Type B pancreatic cell (in vitro differentiated cells): ENCODE measurements around the gene CENPP. TPM values are rescaled to one million over a fixed set of nuclear protein-coding genes. Genes with fewer than 3 reads are reported as not detected.

Experiments
- DNase-seq: peaks from one replicate; pipeline ENCODE4 v3.0.0; 2021; ENCODE audit warnings: mixed read lengths; ENCODE audit not compliant: unreplicated experiment; ENCODE audit errors: extremely low spot score
- H3K27ac Mint-ChIP-seq: 2 replicates; pipeline ENCODE4 v1.8.0; 2021; ENCODE audit warnings: mild to moderate bottlenecking, mixed read lengths
- H3K27me3 Mint-ChIP-seq: 2 replicates; pipeline ENCODE4 v1.8.0; 2021; ENCODE audit warnings: mixed read lengths
- H3K36me3 Mint-ChIP-seq: 2 replicates; pipeline ENCODE4 v1.8.0; 2021; ENCODE audit warnings: mixed read lengths
- H3K4me1 Mint-ChIP-seq: one replicate; pipeline ENCODE4 v1.8.0; 2021; ENCODE audit warnings: mixed read lengths; ENCODE audit not compliant: unreplicated experiment
- H3K4me3 Mint-ChIP-seq: 2 replicates; pipeline ENCODE4 v1.8.0; 2021; ENCODE audit warnings: mild to moderate bottlenecking, mixed read lengths
- H3K9me3 Mint-ChIP-seq: 2 replicates; pipeline ENCODE4 v1.8.0; 2021; ENCODE audit warnings: mixed read lengths
- total RNA-seq: library from RNA; stranded (reverse); gene quantifications from 2 replicates; pipeline ENCODE4 v1.2.1, GENCODE V29; 2021; ENCODE audit warnings: low replicate concordance
- TF ChIP-seq, protein P1 (sequence below): fragments of 200-600 bp; sonication (generic); conservative IDR thresholded peaks from 2 replicates; pipeline ENCODE4 v1.5.0; 2021; ENCODE audit warnings: antibody characterized with exemption, mild to moderate bottlenecking

Gene CENPP
- total RNA-seq, 1 donor from 2014 or later: 7.6 TPM

- no peak overlapping the region for H3K27ac Mint-ChIP-seq
- no peaks in the 10 kb centered on the region for H3K27me3 Mint-ChIP-seq
- TF ChIP-seq, protein P1, sequence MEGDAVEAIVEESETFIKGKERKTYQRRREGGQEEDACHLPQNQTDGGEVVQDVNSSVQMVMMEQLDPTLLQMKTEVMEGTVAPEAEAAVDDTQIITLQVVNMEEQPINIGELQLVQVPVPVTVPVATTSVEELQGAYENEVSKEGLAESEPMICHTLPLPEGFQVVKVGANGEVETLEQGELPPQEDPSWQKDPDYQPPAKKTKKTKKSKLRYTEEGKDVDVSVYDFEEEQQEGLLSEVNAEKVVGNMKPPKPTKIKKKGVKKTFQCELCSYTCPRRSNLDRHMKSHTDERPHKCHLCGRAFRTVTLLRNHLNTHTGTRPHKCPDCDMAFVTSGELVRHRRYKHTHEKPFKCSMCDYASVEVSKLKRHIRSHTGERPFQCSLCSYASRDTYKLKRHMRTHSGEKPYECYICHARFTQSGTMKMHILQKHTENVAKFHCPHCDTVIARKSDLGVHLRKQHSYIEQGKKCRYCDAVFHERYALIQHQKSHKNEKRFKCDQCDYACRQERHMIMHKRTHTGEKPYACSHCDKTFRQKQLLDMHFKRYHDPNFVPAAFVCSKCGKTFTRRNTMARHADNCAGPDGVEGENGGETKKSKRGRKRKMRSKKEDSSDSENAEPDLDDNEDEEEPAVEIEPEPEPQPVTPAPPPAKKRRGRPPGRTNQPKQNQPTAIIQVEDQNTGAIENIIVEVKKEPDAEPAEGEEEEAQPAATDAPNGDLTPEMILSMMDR: no peak
- no peaks in the 10 kb centered on the region for H3K9me3 Mint-ChIP-seq
- no peaks in the 10 kb centered on the region for H3K36me3 Mint-ChIP-seq
- no peaks in the 10 kb centered on the region for H3K4me1 Mint-ChIP-seq
- DNase-seq: no peak
- H3K4me3 Mint-ChIP-seq: no peak overlapping the region
Measured at GRCh38 chr9:92446536-92446935, 120.8 kb downstream of the CENPP start.

DNA sequence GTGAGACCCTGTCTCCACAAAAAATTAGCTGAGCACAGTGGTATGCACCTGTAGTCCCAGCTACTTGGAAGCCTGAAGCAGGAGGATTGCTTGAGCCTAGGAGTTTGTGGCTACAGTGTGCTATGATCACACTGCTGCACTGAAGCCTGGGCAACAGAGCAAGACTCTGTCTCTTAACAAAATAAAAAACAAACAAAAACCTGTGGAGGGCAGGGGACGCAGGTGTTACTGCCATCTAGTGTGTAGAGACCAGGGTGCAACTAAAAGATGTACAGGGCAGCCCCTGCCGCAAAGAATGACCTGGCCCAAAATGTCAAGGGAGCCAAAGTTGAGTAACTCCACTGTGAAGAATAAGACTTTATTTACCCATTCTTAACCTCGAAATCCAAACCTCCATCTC, 129.5 kb downstream of the CENPP start:
- DNase-seq: no peak
- Mint-ChIP-seq H3K4me3 (no peak overlapping the region), H3K9me3 (no peaks in the 10 kb centered on the region), H3K4me1 (no peaks in the 10 kb centered on the region), H3K36me3 (no peaks in the 10 kb centered on the region), H3K27ac (no peak overlapping the region), H3K27me3 (peaks cover 4% of the 10 kb centered on the region)
- TF ChIP-seq, protein P1: peak; percentile 45

DNA sequence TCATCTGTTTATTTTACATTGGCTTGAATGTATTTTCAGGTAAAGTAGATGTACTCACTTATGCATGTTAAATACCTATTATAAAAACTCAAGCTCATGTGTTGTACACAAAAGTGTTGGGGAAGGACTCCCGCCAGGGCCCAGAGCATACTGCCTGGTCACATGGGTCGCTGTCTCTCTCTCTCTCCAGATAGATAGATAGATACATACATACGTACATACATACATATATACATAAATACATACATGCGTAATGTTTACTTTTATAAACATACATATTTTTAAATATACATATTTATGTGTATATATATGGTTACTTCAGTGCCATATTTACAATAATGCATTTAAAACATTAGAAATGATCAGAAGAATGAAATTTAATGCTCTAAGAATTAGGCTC, 131.8 kb downstream of the CENPP start:
- no peak overlapping the region for H3K4me3 Mint-ChIP-seq
- TF ChIP-seq, protein P1: no peak
- DNase-seq: no peak
- peaks cover 7% of the 10 kb centered on the region for H3K27me3 Mint-ChIP-seq
- H3K27ac Mint-ChIP-seq: no peak overlapping the region
- H3K4me1 Mint-ChIP-seq: no peaks in the 10 kb centered on the region
- no peaks in the 10 kb centered on the region for H3K9me3 Mint-ChIP-seq
- no peaks in the 10 kb centered on the region for H3K36me3 Mint-ChIP-seq

- Mint-ChIP-seq H3K4me1 (no peaks in the 10 kb centered on the region), H3K36me3 (no peaks in the 10 kb centered on the region), H3K4me3 (no peak overlapping the region), H3K27ac (no peak overlapping the region), H3K27me3 (peaks cover 6% of the 10 kb centered on the region), H3K9me3 (no peaks in the 10 kb centered on the region)
- TF ChIP-seq, protein P1: no peak
- DNase-seq: no peak
Measured at GRCh38 chr9:92463387-92463786, 137.6 kb downstream of the CENPP start.

DNA sequence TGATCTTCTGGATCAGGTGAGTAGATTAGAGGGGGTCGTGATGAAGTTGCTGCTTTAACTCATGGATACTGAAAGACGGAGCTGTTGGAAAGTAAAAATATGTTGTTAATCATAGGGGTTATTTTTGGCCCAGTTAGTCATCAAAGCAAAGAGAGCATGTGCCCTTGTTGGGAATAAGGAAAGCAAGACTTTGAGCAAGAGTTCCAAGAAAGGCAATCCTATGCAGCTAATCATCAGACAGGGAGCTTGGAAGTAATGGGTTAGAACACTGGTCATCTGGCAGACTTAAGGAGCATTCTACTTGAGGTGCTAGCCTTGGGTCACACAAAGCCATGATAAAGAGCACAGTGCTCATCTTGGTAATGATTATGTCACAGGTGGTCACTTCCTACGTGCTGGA, 138.2 kb downstream of the CENPP start:
- no peak overlapping the region for H3K27ac Mint-ChIP-seq
- no peak for DNase-seq
- H3K27me3 Mint-ChIP-seq: peaks cover 2% of the 10 kb centered on the region
- no peak overlapping the region for H3K4me3 Mint-ChIP-seq
- TF ChIP-seq, protein P1: no peak
- no peaks in the 10 kb centered on the region for H3K36me3 Mint-ChIP-seq
- no peaks in the 10 kb centered on the region for H3K9me3 Mint-ChIP-seq
- no peaks in the 10 kb centered on the region for H3K4me1 Mint-ChIP-seq

GRCh38 chr9:92467041-92467440, 141.3 kb downstream of the CENPP start:
- no peaks in the 10 kb centered on the region for H3K27me3 Mint-ChIP-seq
- no peaks in the 10 kb centered on the region for H3K36me3 Mint-ChIP-seq
- no peaks in the 10 kb centered on the region for H3K9me3 Mint-ChIP-seq
- DNase-seq: no peak
- no peak overlapping the region for H3K4me3 Mint-ChIP-seq
- no peaks in the 10 kb centered on the region for H3K4me1 Mint-ChIP-seq
- TF ChIP-seq, protein P1: no peak
- no peak overlapping the region for H3K27ac Mint-ChIP-seq
